HG03571 (cell line): ENCODE measurements around the gene HLTF.
"Not testable (repeated sequence)": the region's sequence is repeated elsewhere in the genome, so short reads cannot be mapped to it uniquely, and the experiment has no call there.

ENCODE experiments used
- ATAC-seq: cut with Tn5 transposase; IDR thresholded peaks from one replicate; pipeline ENCODE4 v1.9.1; 2021; ENCODE audit not compliant: unreplicated experiment

The HLTF gene, protein sequence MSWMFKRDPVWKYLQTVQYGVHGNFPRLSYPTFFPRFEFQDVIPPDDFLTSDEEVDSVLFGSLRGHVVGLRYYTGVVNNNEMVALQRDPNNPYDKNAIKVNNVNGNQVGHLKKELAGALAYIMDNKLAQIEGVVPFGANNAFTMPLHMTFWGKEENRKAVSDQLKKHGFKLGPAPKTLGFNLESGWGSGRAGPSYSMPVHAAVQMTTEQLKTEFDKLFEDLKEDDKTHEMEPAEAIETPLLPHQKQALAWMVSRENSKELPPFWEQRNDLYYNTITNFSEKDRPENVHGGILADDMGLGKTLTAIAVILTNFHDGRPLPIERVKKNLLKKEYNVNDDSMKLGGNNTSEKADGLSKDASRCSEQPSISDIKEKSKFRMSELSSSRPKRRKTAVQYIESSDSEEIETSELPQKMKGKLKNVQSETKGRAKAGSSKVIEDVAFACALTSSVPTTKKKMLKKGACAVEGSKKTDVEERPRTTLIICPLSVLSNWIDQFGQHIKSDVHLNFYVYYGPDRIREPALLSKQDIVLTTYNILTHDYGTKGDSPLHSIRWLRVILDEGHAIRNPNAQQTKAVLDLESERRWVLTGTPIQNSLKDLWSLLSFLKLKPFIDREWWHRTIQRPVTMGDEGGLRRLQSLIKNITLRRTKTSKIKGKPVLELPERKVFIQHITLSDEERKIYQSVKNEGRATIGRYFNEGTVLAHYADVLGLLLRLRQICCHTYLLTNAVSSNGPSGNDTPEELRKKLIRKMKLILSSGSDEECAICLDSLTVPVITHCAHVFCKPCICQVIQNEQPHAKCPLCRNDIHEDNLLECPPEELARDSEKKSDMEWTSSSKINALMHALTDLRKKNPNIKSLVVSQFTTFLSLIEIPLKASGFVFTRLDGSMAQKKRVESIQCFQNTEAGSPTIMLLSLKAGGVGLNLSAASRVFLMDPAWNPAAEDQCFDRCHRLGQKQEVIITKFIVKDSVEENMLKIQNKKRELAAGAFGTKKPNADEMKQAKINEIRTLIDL

DNA sequence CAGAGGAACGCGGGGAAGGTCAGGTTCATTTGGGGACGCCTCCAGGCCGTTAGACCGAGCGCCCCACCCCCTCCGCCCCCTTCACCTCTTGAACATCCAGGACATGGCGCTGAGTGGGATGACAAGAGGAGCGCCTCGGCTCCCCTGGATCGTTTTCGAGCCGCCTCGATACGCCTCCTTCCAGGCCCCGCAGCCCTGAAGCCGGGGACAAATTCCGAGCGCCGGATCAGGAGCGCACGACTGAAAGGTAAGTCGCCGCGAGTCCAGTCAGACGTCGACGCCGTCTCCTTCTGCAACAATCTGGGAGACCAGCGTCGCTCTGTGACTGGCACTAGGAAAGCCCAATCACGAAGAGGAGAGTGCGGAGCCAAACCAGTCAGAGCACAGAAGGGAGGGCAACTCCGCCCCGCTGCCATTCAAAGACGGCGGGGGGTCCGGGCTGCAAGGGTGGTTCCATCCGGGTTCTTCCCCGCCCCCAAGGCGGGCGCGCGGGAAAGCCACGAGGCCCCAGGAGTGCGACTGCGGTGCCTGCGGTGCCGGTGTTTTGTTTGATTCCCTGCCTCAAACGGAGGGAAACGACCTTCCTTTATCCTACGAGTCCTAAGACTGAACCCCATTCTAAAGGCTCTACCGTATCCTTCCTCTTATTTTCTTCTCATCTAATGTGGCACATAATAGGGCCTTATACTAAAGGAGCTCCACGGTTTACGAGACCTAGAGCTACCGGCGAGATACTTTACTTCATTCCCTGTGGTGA is at the start of gene HLTF:
HLTF (minus strand) TSS at position 302 of the 757 bp plus-strand sequence; CDS start at position 105, 197 bp downstream.
- peak; percentile 99 for ATAC-seq

DNA sequence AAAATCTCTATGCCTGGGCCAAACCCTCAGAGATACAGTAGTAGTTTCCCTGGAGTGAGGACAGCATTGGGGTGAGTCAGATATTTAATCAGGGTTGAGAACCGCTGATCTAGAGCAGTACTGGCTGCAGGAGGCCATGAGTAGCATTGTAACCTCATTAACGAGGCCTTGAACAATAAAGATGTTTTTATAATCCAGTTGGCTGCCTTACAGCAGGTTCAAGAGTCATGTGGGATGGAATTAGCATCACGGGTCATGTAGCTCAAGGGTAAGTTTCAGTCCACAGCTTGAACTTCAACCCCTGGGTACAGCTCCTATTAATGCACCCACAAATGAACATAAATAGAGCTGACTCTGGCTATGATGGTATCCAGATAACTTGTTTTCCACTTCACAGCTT is 48.2 kb upstream of the HLTF start:
- ATAC-seq: no peak

DNA sequence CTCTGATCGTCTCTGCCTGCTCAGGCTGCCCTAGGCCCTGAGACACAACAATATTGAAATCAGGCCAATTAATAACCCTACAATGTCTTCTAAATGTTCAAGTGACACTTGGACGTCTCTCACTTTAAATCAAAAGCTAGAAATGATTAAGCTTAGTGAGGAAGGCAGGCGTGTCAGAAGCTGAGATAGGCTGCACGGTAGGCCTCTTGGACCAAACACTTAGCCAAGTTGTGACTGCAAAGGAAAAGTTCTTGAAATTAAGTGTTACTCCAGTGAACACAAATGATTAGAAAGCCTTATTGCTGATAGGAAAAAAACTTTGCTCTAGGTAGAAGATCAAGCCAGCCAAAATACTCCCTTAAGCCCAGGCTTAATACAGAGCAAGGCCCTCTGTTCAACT is 45.3 kb upstream of the HLTF start:
- no peak for ATAC-seq

DNA sequence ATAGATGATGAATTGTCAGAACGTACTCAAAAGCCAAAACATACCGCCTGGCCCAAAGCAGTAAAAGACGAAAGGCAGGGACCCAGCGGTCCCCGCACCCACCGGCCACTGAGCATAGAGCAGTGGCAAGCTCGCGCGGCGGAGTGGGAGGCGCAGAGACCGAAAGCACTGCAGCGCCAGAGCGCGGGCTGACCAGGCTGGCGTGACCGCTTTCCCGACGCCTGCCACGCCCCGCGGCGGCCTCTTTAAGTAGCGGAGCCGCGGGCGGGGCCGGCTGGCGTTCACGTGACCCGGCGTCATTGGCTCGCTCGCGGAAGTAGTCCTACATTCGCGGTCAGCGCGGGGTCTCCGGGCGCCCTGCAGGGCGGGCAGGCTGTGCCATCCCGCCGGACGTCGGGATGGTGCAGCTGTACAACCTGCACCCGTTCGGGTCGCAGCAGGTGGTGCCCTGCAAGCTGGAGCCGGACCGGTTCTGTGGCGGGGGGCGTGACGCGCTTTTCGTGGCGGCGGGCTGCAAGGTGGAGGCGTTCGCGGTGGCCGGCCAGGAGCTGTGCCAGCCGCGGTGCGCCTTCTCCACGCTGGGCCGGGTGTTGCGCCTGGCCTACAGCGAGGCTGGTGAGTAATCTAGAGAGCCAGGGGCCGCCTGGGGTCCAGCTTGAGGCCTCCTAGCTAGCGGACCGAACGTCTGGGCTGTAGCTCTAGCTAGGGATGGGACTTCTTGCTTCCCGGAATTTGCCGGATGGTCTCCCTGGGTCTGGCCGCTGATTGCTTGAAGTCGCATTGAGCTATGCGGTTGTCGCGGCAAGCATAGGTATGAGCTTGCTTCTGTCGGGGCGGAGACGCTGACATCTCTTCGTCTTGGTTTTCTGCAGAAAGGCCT is 43.2 kb upstream of the HLTF start, which contains the start of gene HPS3:
HPS3 (plus strand) TSS at position 313 of the 880 bp plus-strand sequence; CDS start at position 399, 86 bp downstream.
- ATAC-seq: peak; percentile 94

DNA sequence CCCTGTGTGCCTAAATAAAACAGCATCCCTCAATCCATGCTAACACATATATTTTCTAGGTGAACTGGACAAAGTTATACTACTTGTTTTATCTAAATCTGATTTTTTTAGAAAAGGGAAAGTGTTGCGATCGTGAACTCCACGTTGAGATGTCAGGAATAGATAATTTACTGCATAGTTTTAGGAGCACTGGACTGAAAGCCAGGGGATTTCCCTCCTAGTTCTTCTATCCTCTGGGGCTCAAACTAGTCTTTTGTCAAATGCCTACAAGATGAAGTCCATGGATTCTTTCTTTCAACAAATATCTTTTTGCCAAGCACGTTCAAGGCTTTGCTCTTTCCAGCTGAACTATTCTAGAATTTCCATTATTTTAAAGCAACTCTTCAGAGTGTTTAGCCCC is 42.5 kb upstream of the HLTF start:
- no peak for ATAC-seq

DNA sequence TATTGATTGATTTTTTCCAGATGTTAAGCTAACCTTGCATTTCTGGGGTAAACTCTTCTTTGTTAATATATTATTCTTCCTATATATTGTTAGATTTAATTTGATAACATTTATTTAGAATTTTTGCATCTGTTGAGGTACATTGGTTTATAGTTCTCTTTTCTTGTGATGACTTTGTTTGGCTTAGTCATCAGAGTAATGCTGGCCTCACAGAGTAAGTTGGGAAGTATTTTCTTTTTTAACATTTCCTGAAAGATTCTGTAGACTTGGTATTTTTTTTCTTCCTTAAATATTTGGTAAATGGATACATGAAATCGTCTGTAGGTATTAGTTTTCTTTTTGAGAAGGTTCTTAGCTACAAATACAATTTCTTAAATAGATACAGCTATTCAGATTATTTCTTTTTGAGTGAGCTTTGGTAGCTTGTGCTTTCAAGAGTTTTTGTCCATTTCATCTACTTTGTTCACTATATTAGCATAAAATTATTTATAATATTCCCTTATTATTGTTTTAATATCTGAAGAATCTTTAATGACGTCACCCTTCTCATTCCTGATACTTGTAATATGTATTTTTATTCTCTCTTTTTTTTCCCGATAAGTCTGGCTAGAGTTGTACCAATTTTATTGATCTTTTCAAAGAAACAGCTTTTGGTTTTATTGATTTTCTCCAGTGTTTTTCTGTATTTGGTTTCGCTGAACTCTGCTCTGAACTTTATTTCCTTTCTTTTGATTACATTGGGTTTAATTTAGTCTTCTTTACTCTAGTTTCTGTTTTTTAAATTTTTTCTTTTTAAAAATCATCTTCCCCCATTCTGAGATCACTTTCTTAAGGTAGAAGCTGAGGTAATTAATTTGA is 36.6 kb upstream of the HLTF start:
- no peak for ATAC-seq

DNA sequence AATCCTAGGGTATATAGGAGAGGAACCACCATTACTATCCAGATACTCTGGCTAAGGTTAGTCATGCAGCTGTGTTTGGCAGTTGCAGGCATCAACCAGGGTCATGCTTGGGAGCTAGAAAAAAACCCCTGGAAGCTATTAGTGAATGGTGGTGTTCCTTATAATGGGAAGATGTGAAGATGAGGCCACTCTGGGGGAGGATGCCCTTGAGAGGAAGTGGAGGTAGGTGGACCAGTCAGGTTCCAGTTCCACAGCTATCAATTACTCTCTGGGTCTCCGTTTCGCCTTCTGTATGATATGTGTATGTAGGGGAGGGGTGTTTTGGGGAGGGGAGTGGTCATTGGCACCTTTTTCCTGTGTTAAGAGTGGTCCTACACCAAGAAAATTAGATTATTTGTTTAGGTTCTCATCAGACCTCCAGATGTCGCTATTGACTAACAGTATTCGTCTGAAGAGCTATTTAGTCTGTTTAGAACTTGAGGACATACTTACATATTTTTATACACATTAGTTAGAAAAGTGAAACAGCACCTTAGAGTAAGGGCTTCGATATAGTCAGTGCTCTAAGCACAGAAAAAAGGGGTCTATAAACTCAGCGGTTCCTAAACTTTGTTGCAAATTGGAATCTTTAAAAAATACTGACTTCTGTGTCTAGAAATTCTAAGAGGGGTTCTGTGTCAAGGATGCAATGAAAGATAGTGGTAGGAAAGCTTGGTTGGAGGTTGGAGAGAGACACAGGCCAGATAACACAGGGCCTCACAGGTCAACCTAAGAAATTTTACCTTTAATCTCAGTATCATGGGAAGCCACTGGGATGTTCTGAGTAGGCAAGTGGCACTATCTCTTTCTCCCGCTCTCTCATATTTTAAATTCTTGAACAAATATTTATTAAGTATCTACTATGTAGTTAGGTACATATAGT is 34.0 kb upstream of the HLTF start:
- no peak for ATAC-seq

DNA sequence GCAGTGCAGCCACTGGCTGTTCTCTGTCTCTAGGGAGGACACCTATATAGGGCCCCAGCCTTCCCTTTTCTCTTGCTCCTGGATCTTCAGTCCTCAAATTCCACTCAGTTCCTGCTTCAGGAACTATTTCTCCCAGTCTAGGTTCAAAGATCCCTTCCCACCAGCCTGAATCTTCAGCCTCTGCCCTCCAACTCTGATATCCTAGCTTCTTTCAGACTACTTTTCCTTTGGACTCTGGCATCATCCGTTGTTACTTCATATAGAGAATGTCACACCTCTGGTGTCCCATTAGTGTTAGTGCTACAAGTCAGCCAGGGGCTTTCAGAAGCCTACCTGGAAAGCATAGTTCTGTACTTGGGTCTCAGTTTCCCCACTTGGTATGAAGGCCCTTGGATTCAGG is 33.1 kb upstream of the HLTF start:
- no peak for ATAC-seq

DNA sequence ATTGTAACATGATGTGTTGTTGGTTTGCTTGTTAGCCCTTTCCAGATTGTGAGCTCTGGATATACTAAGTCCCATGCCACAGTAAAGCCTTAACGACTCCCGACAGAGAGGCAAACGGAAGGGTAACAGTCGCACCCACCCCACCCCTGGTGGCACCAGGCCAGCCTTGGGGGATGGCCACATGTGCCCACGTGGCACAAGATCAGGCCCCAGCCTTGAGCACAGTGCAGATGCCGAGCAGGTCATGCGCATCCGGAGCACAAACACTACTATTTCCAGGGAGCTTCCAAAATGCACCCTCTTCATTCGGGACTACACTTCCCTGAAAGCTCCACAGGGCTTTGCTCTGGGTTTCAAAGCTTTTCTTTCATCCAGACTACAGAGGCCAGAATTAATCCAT is 32.4 kb upstream of the HLTF start:
- ATAC-seq: no peak

DNA sequence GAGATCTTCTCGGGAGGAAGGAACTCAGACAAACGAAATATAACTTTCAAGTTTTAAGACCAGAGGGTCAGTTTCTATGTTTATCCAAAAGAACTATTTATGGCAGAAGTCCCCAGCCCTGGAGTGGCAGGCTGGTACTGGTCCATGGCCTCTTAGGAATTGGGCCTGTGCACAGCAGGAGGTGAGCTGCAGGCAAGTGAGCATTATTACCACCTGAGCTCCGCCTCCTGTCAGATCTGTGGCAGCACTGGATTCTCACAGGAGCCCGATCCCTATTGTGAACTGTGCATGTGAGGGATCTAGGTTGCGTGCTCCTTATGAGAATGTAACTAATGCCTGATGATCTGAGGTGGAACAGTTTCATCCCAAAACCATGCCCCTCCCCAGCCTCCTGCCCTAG is 28.8 kb upstream of the HLTF start:
- no peak for ATAC-seq

DNA sequence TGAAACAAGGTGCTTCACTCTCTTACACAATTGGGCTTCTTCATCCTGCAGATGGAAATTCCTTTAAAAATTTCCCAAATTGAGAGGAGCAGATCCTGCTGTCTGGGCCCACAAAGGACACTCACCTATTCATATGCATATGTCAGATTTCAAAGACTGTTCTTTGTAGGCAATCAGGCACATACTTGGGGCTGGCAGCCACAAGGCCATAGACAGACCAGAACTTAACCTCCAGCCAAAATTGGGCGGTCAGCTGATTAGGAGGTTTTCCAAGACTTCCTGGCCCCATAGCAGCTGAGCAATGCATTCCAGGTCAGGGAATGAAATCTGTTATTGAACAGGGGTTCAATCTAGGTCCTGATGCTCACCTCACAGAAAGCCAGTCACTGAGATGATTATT is 28.1 kb upstream of the HLTF start:
- no peak for ATAC-seq

DNA sequence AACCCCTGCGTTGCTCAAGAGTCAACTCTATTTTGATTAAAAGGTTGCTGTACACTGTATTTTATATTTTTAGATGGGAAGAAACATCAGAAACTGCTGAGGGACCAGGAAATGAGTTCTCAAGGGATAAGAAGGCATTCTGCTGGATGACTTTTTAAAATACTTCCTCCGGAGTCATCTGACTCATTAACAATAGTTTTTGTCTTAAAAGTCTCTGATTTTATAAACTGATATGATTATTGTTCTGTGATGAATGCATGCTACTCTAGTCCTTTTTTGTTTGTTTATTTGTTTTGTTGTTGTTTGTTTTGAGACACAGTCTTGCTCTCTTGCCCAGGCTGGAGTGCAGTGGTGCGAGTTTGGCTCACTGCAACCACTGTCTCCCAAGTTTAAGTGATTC is 18.2 kb upstream of the HLTF start:
- ATAC-seq: no peak

DNA sequence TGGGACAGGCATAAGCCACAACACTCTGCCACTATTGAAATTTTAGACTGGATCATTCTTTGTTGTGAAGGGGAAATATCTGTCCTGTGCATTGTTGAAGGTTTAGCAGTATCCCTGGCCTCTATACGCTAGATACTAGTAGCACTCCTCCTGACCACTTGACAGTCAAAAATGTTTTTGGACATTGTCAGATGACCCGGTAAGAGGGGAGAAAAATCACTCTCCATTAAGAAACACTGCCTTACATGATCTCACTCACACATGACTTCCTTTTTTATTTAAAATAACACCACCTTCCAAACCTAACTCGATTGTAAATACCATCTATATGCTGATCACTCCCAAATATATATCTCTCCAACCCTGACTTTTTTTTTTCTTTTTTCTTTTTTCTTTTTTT is 15.3 kb upstream of the HLTF start:
- no peak for ATAC-seq

DNA sequence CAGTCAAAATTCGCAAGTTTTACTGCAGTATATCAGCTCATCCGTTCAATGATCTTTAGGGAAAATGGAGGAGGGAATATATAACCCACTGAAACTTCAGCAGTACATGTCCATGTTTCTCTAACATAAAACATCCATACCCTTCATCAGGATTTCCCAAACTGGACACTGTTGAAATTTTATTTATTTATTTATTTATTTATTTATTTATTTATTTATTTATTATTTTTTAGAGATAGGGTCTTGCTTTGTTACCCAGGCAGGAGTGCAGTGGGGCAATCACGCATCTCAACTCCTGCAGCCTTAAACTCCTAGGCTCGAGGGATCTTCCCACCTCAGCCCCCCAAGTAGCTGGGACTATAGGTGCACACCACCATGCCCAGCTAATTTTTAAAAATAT is 14.8 kb upstream of the HLTF start:
- ATAC-seq: no peak

DNA sequence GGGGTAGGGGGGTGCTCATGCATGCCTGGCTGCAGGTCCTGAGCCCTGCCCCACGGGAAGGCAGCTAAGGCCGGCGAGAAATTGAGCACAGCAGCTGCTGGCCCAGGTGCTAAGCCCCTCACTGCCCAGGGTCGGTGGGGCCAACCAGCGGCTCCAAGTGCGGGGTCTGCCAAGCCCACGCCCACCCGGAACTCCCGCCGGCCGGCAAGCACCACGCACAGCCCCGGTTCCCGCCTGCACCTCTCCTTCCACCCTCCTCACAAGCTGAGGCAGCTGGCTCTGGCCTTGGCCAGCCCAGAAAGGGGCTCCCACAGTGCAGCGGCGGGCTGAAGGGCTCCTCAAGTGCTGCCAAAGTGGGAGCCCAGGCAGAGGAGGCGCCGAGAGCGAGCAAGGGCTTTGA is 11.7 kb upstream of the HLTF start:
- not testable (repeated sequence) for ATAC-seq

DNA sequence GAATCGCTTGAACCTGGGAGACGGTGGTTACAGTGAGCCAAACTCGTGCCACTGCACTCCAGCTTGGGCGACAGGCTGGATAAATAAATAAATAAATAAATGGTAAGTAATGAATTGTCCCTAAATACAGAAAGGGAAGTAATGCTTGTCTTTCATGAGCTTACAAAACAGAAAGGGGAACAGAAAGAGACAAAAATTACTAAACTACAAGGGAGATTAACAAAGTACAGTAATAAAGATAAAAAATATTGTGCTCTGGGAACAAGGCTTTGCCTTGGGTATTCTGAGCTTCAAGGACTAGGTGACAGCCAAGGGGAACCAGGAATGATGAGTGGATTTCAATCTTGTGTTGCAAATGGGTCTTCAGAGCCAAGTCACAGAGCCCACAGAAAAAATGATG is 9.2 kb upstream of the HLTF start:
- peak; percentile 82 for ATAC-seq

DNA sequence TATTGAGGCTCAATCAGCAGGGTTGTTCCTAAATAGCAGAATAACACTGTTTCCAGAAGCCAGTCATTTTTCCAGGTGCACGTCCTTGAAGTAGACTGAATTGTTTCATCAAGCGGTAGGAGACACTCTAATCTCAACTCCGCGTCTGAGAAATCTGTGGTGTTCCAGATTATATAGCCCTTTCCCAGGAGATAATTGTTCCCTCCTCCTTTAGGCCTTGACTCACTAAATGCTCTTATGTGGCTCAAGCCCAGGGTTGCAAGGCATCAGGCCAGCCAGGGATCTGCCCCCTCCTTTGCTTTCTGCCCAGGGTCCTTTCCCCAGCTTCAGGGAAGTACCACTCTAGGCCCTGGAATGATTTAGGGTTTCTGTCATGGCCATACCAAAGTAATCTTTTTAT is 5.7 kb upstream of the HLTF start:
- ATAC-seq: no peak

DNA sequence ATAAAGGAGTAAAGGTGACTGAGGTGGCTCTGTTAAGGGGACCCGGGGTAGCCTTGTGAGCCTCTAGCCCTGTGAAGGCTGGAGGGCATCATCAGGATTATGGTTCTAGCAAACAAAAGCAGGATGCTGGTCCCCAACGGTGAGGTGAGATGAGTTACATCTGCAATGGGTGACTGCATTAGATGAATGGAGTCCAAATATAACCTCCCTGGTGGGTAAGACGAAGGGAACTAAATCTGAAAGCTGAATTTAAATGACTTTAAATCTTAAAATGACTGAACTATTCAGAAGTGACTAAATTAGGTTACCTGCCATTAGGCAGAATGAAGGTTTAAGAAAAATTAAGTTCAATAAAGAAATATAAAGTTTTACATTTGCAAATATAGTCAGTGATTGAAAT is 4.6 kb upstream of the HLTF start:
- ATAC-seq: no peak
